Measurements from ENCODE around the gene RGS16. TPM values are rescaled to one million over a fixed set of nuclear protein-coding genes. Genes with fewer than 3 reads are reported as not detected.

The RGS16 gene
- polyA plus RNA-seq, 3 donors, result 4.9 to 38.5 (median 22.2) TPM

DNA sequence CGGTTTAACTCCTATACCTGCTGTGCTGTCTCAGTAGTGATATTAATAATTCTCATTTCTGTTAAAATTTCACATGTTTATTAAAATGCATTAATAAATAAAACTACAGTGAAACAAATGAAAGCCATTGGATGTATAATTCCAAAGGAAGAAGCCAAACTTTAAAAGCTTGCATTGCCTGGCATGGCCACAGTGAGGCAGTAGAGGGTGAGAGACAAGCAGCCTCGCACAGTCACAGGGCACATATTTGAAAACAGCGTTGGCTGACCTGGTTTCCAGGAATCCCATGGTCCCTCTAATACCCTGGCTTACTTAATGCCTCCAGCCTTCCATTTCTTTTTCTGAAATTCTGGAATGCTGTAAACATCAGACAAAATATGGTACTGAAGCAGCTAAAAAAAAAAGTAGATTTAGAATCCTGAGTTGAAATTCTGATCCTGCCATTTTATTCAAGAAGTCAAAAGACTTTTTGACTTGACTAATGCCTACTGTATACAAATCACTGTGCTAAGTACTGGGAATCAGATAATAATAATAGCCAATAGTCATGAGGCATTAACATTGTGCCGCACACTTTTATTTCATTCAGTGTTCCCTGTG, 8.4 kb downstream of the RGS16 start:
- no peak overlapping the region for H3K27ac ChIP-seq (ENCODE audit: low read depth, low read length)
- 32 to 39% (median 38%) methylated on average over 4 of the region's 4 CpGs for WGBS, 3 donors

DNA sequence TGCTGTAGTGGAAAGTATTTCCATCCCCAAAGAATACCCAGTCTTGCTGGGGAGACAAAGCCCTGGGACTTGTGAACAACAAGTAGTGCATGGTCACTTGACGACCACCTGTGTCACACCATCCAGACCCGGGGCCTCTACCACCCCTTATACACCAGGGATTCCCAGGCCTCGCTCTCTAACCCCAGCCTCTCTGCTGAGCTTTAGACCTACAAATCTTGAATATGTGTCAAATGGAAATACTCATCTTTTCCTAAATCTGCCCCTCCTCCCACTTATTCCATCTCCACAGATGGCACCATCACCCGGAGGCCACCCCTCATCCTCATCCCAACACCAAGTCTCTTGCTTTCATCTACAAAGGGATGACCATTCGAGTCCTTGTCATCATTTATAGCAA, 14.3 kb downstream of the RGS16 start:
- WGBS, 3 donors, result 92 to 97% (median 94%) methylated on average over 5 of the region's 5 CpGs
- H3K27ac ChIP-seq (ENCODE audit: low read depth, low read length), result no peak overlapping the region

DNA sequence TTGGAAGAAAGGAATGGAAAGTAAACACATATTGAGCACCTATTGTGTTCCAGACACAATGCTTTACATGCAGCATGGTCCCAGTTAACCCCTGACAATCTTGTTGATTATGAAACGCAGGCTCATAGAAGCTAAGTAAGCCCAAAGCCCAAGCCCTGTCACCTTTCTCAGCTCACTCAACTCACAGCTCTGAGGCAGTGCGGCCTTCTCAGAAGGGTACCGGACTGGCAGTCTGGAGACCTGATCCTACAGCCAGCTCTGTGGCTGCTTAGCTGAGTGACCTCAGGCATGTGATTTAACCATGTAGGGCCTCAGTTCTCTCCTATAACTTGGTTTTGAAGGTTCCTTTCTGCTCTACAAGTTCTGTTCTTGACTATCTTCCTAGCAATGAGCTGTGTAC, 14.7 kb downstream of the RGS16 start:
- H3K27ac ChIP-seq (ENCODE audit: low read depth, low read length), result no peak overlapping the region
- 85 to 93% (median 87%) methylated on average over 3 of the region's 3 CpGs for WGBS, 3 donors

DNA sequence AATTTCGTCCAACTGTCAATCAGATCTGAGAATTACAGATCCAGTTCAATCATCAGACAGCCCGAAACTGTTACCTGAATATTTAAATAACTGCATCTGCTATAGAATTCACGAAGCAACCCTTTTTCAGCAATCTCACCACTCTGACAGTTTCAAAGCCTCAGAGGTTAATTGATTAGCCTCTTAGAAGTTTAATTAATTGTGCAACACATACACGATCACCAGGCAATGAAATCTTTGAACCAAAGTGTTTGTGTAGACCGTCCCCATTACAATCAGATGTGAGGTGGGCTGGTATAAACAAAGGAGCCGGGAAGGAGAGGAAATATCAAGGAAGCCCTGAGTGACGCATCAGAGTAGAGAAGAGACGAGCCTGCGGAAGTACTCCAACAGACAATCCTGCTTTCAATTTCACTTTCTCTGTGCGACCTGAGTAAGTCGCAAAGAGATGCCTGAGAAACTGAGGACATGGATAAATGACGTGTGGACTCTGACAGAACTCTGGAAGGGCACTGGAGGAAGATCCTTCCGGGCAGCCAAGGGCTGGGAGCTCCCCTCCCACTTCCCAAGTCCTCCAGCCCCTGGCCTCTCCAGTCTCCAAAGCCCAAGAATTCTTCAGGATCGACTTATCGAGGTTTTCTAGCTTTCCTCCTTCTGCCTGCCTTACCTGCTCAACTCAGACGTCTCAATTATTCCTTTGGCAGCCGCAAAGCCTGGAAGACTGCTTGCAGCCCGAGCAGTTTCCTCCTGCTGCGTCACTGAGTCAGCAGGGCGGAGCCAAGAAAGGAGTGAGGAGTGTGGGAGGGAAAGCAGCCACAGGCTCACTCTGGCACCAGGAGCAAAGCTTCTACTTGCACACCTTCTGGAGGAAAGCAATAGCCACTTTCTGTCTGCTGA, 15.4 kb downstream of the RGS16 start, which contains the start of gene RNASEL:
Gene RNASEL (minus strand): TSS at position 757 of the 897 bp plus-strand sequence. CDS start 2,450 bp downstream, outside the sequence.
- WGBS, 3 donors, result 1 to 4% (median 3%) methylated on average over 20 of the region's 20 CpGs
- H3K27ac ChIP-seq (ENCODE audit: low read depth, low read length), result peak within 1 kb of the TSS; percentile 60

DNA sequence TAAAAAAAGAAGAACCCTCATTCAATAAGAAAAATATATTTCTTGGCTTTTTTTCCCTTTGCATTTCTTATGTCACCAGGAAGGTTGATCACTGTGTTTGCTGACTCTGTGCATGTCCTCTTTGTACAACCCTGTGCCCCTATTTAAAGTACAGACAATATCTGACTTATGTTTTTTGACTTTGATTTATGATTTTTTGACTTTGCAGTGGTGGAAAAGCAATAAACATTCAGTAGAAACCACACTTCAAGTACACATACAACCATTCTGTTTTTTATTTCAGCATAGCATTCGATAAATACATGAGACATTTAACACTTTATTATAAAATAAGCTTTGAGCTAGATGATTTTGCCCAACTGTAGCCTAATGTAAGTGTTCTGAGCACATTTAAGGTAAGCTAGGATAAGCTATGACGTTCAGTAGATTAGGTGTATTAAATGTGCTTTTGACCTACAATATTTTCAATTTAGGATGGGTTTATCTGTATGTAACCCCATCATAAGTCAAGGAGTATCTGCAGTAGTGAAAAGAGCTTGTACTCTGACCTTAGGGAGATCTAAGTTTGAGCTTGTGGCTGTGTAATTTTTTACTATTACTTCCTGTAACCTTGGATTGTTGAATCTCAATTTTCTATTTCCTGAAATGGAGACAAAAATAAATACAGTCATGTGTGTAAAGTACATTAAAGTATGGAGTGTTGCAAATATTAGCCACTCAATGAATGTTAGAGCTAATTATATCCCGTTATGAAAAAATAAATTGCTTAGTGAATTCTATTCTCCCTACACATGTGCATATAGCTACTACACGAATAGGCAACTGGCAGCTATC, 16.3 kb downstream of the RGS16 start:
- H3K27ac ChIP-seq (ENCODE audit: low read depth, low read length), result no peak overlapping the region
- 42 to 54% (median 44%) methylated on average over 4 of the region's 4 CpGs for WGBS, 3 donors

DNA sequence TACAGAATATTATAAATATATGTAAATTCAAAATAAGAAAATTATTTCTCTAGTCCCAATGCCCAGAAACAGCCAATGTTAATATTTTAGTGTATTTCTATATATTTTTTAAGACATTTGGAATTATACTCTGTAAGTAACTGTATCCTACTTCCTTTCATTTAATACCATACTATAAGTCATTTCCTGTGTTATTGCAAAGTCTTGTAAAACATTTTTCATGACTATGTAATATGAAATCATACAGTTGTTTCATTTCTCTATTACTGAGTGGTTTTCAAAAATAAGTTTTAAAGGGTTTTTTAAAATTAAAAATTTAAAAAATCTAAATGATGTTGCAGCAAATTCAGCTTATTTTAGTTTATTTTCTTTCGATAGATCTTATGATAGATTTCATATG, 17.1 kb downstream of the RGS16 start:
- no peak overlapping the region for H3K27ac ChIP-seq (ENCODE audit: low read depth, low read length)
- WGBS, 3 donors, result 0% methylated on average over 1 of the region's 1 CpG

DNA sequence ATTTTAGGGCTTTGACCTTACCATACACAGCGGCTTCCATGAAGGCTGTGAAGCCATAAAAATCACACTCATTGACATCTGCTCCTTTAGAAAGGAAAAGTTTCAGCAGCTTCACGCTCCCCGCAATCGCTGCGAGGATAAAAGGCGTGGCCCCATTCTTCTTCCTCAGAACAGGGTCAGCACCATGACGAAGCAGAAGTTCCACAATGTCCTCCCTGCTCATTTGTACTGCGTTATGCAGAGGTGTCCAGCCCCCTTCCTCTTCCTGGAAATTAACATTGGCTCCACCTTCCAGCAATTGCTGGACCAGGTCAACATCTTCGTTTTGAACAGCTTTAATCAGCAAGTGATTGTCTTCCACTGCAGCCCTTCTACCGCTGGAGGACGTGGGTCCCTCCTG, 17.8 kb downstream of the RGS16 start:
- WGBS, 3 donors, result 85 to 96% (median 87%) methylated on average over 11 of the region's 11 CpGs
- peak overlapping the region; percentile 58 for H3K27ac ChIP-seq (ENCODE audit: low read depth, low read length)

DNA sequence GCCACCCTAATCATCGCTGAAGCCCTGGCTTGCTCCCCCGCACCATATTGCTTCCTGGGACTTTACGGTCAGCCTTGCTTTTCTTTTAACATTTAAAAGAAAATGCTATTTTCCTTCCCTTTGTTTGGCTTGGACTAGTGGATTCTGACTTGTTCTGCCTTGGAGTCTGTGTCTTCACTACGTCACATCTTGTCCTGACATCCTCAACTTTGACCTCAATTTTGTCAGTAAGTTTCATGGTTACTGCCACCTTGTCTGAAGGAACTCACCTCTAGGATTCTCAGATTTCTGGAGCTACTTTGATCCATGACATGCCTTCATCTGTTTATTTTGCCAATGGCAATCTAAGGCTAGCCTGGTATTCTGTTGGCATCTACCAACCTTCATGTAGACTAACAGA, 19.4 kb downstream of the RGS16 start:
- no peak overlapping the region for H3K27ac ChIP-seq (ENCODE audit: low read depth, low read length)
- 96 to 97% (median 96%) methylated on average over 4 of the region's 4 CpGs for WGBS, 3 donors

DNA sequence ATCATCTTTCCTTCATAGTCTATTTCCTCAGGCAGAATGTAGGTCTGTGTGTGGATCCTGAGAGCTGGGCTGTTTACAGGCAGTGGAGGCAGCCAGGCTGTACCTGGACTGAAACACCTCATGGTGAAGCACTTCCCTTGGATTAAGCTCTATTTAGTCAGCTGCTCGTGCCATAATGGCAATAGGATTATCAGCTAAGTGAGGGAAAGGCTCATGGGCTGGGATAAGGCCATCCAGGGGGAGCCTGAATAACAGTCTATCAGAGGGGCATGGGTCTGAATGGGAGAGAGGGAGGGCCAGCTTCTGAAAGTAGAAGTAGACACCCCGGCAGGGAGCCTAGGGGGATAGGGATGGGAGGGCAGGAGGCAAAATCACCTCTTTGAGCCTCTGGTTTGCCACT, 23.5 kb downstream of the RGS16 start:
- 89 to 94% (median 94%) methylated on average over 2 of the region's 2 CpGs for WGBS, 3 donors
- H3K27ac ChIP-seq (ENCODE audit: low read depth, low read length), result no peak overlapping the region

DNA sequence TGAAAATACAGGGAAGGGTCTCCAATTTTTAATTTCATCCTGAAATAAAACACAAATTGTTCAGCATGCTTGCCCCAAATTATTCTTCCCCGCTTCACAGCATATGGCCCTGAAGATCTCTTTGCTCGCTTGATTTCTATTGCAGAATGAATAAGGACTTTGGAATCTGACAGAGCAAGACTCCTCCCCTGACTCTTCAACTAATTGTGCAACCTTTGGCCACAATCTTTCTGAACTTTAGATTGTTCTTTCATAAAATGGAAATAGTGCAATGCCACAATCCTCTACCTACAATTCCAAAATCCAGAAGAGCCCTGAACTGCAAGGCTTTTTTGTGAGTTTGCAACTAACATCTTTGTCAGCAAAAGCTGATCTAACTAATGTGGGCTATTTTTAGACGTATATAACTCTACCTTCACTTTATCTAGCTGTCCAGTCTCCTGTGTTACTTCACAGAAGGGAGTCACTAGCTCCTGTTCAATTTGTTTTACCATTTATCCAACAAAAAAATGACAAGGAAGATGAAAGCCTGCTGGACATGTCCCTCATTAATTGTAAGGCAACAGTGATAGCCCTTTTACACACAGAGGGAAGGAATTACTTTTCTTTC, 28.5 kb downstream of the RGS16 start:
- WGBS, 3 donors, result 53 to 72% (median 65%) methylated on average over 3 of the region's 3 CpGs
- H3K27ac ChIP-seq (ENCODE audit: low read depth, low read length), result no peak overlapping the region

DNA sequence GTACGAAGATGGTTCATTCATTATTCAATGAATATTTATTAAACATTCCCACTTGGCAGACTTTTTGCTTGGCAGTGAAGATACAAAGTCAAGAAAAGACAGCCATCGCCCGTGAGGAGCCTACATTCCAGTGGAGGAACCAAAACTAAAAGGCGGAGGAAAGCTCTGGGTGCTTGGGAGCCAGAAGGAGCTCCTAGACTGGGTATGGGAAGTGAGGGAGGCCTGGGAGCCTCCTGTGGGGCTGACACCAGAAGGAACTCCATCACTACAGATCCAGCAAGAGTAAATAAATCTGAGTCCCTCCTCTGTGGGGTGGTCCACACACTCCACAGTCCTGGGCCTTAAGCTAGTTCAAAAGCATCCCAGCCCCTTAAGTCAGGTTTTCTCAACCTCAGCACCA, 30.0 kb downstream of the RGS16 start:
- 95 to 98% (median 97%) methylated on average over 4 of the region's 4 CpGs for WGBS, 3 donors
- no peak overlapping the region for H3K27ac ChIP-seq (ENCODE audit: low read depth, low read length)

DNA sequence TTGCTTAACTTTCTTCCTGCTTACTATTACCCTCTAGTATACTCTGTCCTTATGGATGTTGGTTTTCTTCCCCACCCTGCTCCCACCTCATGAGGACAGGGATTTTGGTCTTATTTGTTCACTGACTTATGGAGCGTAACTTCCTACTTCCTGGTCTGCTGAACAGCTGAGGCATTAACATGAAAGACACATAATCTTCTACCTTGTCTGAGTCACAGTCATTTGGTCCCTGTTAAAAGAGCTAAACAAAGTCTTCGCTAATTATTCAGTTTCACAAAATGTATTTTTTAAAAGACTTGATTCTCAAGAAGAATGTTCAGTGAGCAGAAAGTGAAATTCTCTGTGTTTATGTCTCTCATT, 33.6 kb downstream of the RGS16 start:
- no peak overlapping the region for H3K27ac ChIP-seq (ENCODE audit: low read depth, low read length)
- 75 to 98% (median 93%) methylated on average over 2 of the region's 2 CpGs for WGBS, 3 donors

DNA sequence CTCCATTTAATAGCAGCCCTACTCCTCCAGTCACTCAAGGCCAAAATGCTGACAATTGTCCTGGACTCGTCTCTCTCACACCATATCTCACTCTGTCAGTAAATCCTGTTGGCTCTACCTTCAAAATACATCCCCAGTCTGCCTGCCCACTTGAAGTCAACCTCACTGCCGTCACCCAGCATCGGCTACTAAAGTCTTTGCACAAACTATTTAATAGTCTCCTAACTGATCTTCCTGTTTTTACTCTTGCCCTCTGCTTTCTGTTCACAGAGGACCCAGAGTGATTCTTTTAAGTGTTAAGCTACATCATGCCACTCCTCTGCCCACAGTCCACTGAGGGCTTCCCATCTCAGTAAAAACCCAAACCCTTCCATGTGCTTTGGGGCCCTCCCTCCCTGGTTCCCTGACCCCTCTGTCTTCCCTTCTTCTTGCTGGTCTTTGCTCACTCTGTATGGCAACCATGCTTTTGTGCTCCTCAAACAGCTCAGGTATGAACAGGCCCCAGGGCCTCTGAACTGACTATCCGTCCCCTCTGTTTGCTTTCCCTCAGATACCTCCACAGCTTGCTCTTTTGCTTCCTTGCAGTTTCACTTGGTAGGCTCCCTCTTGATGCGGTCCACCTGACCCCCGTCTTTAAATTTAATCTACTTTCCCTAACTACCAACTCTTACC, 34.1 kb downstream of the RGS16 start:
- H3K27ac ChIP-seq (ENCODE audit: low read depth, low read length), result no peak overlapping the region
- 81 to 95% (median 94%) methylated on average over 6 of the region's 6 CpGs for WGBS, 3 donors

DNA sequence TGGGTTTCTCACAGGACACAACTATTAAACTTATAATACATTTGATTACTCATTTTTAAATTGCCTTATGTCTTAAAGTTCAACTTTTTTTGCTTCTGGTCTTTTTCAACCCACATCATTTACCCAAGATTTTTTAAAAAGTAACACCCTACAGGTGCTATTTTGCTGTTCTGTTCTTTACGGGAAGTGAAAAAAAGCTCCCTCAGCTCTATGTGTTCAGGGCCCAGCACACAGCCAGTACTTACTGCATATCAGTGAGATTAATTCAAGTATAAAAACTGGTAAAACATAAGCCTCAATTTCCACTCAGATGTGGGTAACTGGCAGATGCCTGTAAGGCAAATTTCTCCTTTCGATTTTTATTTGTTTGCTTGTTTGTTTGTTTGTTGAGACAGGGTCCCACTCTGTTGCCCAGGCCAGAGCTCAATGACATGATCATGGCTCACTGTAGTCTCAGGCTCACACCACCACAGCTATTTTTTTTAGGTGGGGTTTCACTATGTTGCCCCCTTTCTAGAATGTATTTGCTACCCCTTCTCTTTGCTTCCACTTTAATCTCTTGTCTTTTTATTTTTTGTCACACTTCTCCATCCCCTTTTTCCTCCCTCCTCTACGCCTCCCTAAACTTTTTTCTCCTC, 35.4 kb downstream of the RGS16 start:
- H3K27ac ChIP-seq (ENCODE audit: low read depth, low read length), result no peak overlapping the region
- 62 to 93% (median 93%) methylated on average over 3 of the region's 3 CpGs for WGBS, 3 donors

DNA sequence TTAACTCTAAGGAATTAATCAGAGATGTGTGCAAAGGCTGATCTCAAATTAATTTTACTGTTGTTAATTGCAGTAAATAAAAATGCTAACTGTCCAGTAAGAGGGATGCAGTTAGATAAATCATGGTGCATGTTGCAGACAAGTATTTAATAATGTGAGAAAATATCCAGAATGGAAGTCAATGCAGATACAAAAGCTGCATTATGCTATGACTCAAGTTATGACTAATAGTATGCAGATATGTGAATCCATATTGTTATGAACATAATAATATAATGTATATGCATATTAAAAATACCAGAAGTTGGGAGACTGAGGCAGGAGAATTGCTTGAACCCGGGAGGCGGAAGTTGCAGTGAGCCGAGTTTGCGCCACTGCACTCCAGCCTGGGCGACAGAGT, 36.6 kb downstream of the RGS16 start:
- 90 to 95% (median 95%) methylated on average over 5 of the region's 5 CpGs for WGBS, 3 donors
- no peak overlapping the region for H3K27ac ChIP-seq (ENCODE audit: low read depth, low read length)

DNA sequence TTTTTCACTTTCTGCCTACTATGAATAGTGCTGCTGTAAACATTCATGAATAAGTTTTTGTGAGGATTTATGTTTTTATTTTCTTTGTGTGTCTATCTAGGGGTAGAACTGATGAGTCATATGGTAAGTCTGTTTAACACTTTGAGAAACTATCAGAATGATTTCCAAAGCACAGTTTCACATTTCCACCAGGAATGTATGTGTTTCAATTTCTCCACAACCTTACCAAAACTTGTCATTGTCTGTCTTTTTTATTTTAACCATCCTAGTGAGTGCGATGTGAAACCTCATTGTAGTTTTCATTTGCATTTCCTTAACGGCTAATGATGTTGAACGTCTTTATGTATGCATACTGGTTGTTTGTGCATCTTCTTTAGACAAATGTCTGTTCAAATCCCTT, 38.7 kb downstream of the RGS16 start:
- WGBS, 3 donors, result 67 to 90% (median 82%) methylated on average over 3 of the region's 3 CpGs
- no peak overlapping the region for H3K27ac ChIP-seq (ENCODE audit: low read depth, low read length)

DNA sequence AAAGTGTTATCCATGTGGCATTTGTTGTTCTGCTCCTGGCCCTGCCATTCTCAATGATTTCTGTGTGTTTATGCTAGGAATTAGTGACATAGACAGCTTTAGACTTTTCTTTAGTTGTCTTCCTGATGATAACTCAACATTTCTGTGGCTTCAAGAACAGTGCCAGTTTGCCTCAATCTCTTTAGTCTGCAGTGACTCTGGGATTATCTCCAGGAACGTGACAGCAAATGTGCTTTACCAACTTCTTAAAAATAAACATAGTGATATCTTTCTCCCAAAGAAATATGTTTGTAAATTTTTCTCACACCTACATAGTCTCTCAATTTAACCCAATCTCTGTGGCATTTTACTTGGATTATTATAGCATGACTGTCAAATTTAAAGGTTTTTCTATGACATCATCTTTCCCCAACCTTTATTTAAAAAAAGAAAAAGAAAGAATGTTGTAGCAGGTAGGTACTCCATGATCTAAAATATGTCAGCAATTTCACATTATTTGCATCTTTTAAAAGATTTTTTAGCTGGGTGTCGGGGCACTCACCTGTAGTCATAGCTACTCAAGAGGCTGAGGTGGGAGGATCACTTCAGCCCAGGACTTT, 39.7 kb downstream of the RGS16 start:
- 64 to 83% (median 77%) methylated on average over 2 of the region's 2 CpGs for WGBS, 3 donors
- H3K27ac ChIP-seq (ENCODE audit: low read depth, low read length), result no peak overlapping the region
